Esophagus squamous epithelium (tissue), 5 donors: Measurements from ENCODE around the gene TAB2. TPM values are rescaled to one million over a fixed set of nuclear protein-coding genes. Genes with fewer than 3 reads are reported as not detected.

Experiments
- DNase-seq: peaks from one replicate; lab custom pipeline; 2025; lab: John Stamatoyannopoulos, UW
- H3K27ac ChIP-seq, 4 donors: fragments of 200-600 bp; sonication (generic); one replicate each; pipeline ENCODE4 v1.5.1; 2016 to 2019; ENCODE audit warnings: mild to moderate bottlenecking in 1 of 4
- H3K27me3 ChIP-seq, 4 donors: fragments of 200-600 bp; sonication (generic); 1 replicate in 3 of 4; 2 replicates in 1 of 4; pipeline versions ENCODE4 v1.5.1 to v1.6.0; 2017 to 2021; ENCODE audit warnings: antibody characterized with exemption in 1 of 4
- H3K36me3 ChIP-seq, 3 donors: fragments of 200-600 bp; sonication (generic); one replicate each; pipeline ENCODE4 v1.5.1; 2016 to 2019
- H3K4me1 ChIP-seq, 3 donors: fragments of 200-600 bp; sonication (generic); one replicate each; pipeline ENCODE4 v1.5.1; 2017 to 2019
- H3K4me3 ChIP-seq, 4 donors: fragments of 200-600 bp; sonication (generic); 1 replicate in 3 of 4; 2 replicates in 1 of 4; pipeline ENCODE4 v1.5.1; 2016 to 2019; ENCODE audit warnings: mild to moderate bottlenecking in 2 of 4, moderate library complexity in 1 of 4
- H3K9me3 ChIP-seq, 3 donors: fragments of 200-600 bp; sonication (generic); one replicate each; pipeline ENCODE4 v1.5.1; 2016 to 2019
- CTCF ChIP-seq, 6 experiments: fragments of 450-650 bp in 4 of 6; fragments of 200-600 bp in 2 of 6; sonication (generic) in 2 of 6; IDR thresholded peaks; one replicate each; pipeline ENCODE4 v1.5.1; 2016 to 2019; ENCODE audit warnings: antibody characterized with exemption in 6 of 6, mild to moderate bottlenecking in 4 of 6, moderate library complexity in 4 of 6
- POLR2A ChIP-seq, 4 donors: fragments of 450-650 bp; IDR thresholded peaks; one replicate each; pipeline ENCODE4 v1.6.1; 2017; ENCODE audit warnings: antibody characterized with exemption in 4 of 4, mild to moderate bottlenecking in 4 of 4, moderate library complexity in 3 of 4
- WGBS, 2 donors: methylation state at CpG; one replicate each; pipeline ENCODE4 v1.1.5; 2018; 5-methylcytosine and 5-hydroxymethylcytosine counted together
- intact Hi-C: fragments of 100-400 bp; cut with DNase I; formaldehyde crosslinking; loops from one replicate; pipeline ENCODE4 v1.15.0; 2022
- total RNA-seq, 4 donors: library from RNA; depleted of rRNA; stranded (reverse); fragments of >200 nt; gene quantifications; one replicate each; pipeline ENCODE4 v1.1.0, GENCODE V29; 2016
- donor health status: DM: yes; HTN: yes; CAD: no.

Gene TAB2
- total RNA-seq, 4 donors from 2014 or later: 27.6 to 47.1 (median 31.0) TPM

- Histone ChIP-seq H3K36me3 (no peaks in the 10 kb centered on the region), H3K4me1 (peaks cover 0 to 6% (median 3%) of the 10 kb centered on the region in 3 donors), H3K9me3 (no peaks in the 10 kb centered on the region), H3K27me3 (peaks cover 0 to 6% (median 0%) of the 10 kb centered on the region in 4 donors), H3K27ac (no peak overlapping the region), H3K4me3 (no peak overlapping the region)
- no peak for DNase-seq
- intact Hi-C loops: no loop called here
- 48 to 60% methylated on average over 5 of the region's 5 CpGs for WGBS, 2 donors
- TF ChIP-seq CTCF (IDR thresholded peaks at IDR 0.05) (no peak), POLR2A (IDR thresholded peaks at IDR 0.05) (no peak)
Observed at GRCh38 chr6:149421132-149421531, 103.6 kb downstream of the TAB2 start.

- no peak for TF ChIP-seq CTCF (IDR thresholded peaks at IDR 0.05)
- no peak for TF ChIP-seq POLR2A (IDR thresholded peaks at IDR 0.05)
- intact Hi-C loops: no loop called here
- H3K4me3 ChIP-seq: no peak overlapping the region
- WGBS, 2 donors: 88 to 95% methylated on average over 3 to 4 of the region's 4 CpGs
- H3K27ac ChIP-seq: no peak overlapping the region
- no peaks in the 10 kb centered on the region for H3K9me3 ChIP-seq
- no peak for DNase-seq
- peaks cover 0 to 6% (median 3%) of the 10 kb centered on the region in 3 donors for H3K4me1 ChIP-seq
- no peaks in the 10 kb centered on the region for H3K36me3 ChIP-seq
- peaks cover 0 to 7% (median 0%) of the 10 kb centered on the region in 4 donors for H3K27me3 ChIP-seq
Observed at GRCh38 chr6:149422581-149422980, 105.1 kb downstream of the TAB2 start.

GRCh38 chr6:149423964-149424440, 106.5 kb downstream of the TAB2 start:
- peak overlapping the region in 1 of 4 donors; percentile 2 for H3K27ac ChIP-seq
- no peaks in the 10 kb centered on the region for H3K36me3 ChIP-seq
- intact Hi-C loops: no loop called here
- H3K4me3 ChIP-seq: no peak overlapping the region
- peaks cover 0 to 6% (median 3%) of the 10 kb centered on the region in 3 donors for H3K4me1 ChIP-seq
- DNase-seq: no peak
- WGBS, 2 donors: 48 to 57% methylated on average over 7 of the region's 7 CpGs
- TF ChIP-seq POLR2A (IDR thresholded peaks at IDR 0.05) (no peak), CTCF (IDR thresholded peaks at IDR 0.05) (no peak)
- peaks cover 0 to 21% (median 0%) of the 10 kb centered on the region in 4 donors for H3K27me3 ChIP-seq
- no peaks in the 10 kb centered on the region for H3K9me3 ChIP-seq

- Histone ChIP-seq H3K36me3 (no peaks in the 10 kb centered on the region), H3K9me3 (no peaks in the 10 kb centered on the region), H3K4me3 (no peak overlapping the region), H3K4me1 (peaks cover 0 to 6% (median 3%) of the 10 kb centered on the region in 3 donors), H3K27ac (no peak overlapping the region), H3K27me3 (peaks cover 0 to 29% (median 0%) of the 10 kb centered on the region in 4 donors)
- no peak for DNase-seq
- intact Hi-C loops: loop anchor here (5.0 kb wide), 1 partner anchor 398 kb away; no protein-coding TSS in a partner anchor
- WGBS, 2 donors: 80 to 90% methylated on average over 2 to 6 of the region's 8 CpGs
- no peak for TF ChIP-seq POLR2A (IDR thresholded peaks at IDR 0.05)
- no peak for TF ChIP-seq CTCF (IDR thresholded peaks at IDR 0.05)
Observed at GRCh38 chr6:149425224-149425623, 107.7 kb downstream of the TAB2 start.

- no peak overlapping the region for H3K27ac ChIP-seq
- intact Hi-C loops: loop anchor here (5.0 kb wide), 1 partner anchor 398 kb away; no protein-coding TSS in a partner anchor
- peaks cover 0 to 6% (median 3%) of the 10 kb centered on the region in 3 donors for H3K4me1 ChIP-seq
- no peaks in the 10 kb centered on the region for H3K36me3 ChIP-seq
- DNase-seq: no peak
- H3K4me3 ChIP-seq: no peak overlapping the region
- WGBS, 2 donors: 60 to 91% methylated on average over 1 to 2 of the region's 5 CpGs
- TF ChIP-seq POLR2A (IDR thresholded peaks at IDR 0.05) (no peak), CTCF (IDR thresholded peaks at IDR 0.05) (no peak)
- H3K27me3 ChIP-seq: peaks cover 0 to 29% (median 0%) of the 10 kb centered on the region in 4 donors
- H3K9me3 ChIP-seq: no peaks in the 10 kb centered on the region
Observed at GRCh38 chr6:149425754-149426153, 108.2 kb downstream of the TAB2 start.
